Activated CD4-positive, alpha-beta T cell treated with anti-CD3 and anti-CD28 coated beads, Interleukin-2, amount 50 U/mL, for 16 hours (primary cell): Measurements from ENCODE around the gene CRTC1.
"Not testable (repeated sequence)": the region's sequence is repeated elsewhere in the genome, so short reads cannot be mapped to it uniquely, and the experiment has no call there.

Source experiments
- DNase-seq: peaks from one replicate; pipeline ENCODE4 v3.0.0-alpha.2; 2020

Gene CRTC1

DNA sequence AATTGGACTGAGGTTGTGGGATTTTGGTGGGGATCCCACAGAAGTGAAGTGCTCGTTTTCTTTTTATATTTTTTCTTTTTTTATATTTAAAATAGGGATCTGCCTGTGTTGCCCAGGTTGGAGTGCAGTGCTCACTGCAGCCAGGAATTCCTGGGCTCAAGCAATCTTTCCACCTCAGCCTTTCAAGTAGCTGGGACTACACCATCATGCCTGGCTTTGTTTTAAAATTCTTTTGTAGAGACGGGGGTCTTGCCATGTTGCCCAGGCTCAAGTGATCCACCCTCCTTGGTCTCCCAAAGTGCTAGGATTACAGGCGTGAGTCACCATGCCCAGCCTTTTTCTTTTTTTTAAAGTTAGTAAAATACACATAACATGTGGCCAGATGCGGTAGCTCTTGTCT, 20.6 kb downstream of the CRTC1 start:
- no peak for DNase-seq

DNA sequence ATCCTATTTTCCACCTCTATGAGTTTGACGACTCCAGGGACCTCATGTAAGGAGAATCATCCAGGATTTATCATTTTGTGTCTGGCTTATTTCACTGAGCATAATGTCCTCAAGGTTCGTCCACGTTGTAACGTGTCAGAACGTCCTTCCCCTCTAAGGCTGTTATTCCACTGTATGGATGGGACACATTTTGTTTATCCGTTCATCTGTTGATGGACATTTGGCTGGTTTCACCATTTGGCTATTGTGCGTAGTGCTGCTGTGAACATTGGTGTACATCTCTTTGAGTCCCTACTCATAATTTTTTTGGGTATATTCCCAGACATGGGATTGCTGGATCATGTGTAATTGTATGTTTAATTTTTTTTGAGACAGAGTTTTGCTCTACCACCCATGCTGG, 21.5 kb downstream of the CRTC1 start:
- DNase-seq: no peak

DNA sequence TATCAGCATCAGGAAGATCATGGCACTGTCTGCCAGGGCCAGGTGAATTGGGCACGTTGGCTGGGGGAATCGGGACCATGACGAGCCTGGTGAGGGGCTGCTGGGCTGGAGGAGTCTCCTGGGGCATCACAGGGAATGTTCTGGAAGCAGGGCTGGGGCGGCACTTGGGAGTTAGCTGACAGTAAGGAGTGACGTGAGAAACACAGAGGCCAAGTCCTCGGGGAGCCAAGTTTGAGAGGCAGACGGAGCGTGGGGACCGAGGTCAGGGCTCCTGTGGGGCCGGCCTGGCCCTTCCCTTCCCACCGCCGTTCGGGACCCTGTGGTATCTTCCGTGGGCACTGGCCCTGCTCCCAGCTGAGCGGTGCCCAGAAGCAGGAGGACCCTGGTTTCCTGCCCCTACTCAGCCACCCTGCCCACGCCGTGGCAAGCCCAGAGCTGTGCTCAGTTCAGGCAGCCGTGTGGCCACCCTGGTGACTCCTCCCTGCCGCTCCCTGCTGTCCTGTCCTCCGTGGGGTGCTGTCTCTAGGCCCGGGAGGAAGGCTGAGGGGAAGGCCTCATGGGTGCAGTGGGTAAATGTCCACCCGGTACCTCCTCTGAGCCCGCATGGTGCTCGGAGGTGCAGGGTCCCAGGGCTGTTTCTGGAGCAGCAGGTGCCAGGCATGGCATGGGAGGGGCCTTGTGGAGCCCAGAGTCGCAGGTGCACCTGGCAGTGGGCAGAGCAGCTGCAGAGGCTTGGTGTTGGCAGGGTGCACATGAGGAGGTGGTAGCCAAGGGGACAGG, 25.2 kb downstream of the CRTC1 start:
- DNase-seq: no peak

DNA sequence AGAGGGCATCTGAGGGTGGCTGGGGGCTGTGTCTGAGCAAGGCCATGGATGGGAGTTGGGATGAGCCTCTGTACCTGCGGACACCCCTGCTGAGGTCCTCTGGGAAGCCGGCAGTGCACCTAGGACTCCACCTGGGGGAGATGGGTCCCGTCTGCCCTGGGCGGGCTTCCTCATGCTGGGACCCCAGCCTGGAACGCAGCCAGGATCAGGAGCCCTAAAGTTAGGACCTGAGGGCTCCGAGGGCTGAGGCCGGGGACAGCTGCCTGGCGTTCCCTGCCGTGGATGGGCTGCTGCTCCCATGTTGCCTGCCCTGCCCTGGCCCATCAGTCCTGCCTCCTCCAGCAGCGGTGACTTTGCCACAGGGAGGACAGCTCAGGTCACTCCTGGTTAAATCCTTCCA, 26.1 kb downstream of the CRTC1 start:
- DNase-seq: no peak

DNA sequence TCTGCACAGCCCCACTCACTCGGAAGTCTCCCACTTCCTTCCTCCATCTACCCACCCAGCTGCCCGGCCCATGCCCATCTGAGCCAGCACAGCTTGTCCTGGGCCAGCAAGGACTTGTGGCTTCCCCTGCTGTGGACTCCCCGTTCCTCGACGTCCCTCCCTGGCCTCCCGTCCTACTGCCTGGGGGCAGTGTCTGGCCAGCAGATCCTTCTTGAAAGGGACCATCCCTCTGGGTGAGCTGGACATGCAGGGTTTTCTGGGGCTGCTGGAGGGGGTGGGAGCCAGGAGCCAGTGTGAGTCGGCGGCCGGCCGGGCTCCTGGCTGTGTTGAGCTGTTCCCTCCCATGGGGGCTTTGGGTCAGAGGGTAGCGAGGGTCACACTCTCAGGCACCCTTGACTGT, 26.7 kb downstream of the CRTC1 start:
- DNase-seq: no peak

DNA sequence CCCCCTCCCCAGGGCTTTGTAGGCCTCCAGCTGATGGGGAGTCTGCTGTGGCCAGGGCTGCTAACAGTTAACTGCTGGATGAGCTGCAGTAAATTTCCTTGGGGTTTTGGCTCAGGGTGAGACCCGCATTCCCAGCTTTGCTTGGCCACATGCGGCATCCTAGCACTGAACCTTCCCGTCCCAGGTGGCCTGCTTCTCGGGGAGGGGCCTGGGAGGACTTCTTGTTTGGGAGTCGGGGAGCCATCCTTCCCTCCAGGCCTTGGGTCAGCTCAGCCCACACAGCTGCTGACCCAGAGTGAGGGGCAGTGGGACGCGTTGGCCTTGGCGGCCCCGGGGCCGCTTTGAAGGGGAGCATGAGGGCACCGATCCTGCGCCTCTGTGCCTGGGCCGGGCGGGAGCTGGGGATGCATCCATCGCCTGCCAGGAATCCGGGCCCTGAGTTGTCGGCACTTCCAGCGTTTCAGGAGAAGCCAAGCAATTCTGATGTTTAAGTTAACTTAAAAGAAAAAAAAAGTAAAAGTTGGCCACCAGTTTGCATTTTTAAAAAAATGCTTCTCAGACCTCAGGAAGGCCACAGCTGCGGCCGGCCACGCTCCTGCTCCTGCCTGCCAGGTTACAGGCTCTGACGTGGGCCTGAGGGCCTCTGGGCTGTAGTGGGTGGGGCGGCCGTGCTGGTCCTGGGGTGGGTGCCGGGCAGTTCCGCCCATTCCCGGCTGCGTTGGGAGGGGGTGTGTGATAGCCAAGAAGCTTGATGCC, 27.7 kb downstream of the CRTC1 start:
- no peak for DNase-seq

DNA sequence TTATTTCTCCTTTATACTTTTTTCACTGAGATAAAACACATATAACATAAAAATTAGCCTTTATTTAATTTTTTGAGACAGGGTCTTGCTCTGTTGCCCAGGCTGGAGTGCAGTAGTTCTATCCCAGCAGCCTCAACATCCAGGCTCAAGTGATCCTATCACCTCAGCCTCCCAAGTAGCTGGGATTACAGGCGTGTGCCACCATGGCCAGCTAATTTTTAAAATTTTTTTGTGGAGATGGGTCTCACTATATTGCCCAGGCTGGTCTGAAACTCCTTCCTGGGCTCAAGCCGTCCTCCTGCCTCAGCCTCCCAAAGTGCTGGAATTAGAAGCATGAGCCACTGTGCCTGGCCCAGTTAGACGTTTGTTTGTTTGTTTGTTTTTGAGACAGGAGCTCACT, 28.4 kb downstream of the CRTC1 start:
- no peak for DNase-seq

DNA sequence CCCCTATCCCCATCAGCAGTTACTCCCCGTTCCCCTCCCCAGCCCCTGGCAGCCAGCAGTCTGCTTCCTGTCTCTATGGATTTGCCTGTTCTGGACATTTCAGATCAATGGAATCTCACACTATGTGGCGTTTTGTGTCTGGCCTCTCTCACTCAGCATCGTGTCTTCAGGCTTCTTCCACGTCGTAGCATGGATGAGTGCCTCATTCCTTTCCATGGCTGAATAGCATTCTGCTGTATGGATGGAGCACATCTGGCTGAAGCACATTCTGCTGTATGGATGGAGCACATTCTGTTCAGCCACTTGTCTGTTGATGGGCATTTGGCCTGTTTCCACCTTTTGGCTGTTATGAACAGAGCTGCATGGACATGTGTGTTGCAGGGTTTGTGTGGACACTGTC, 29.5 kb downstream of the CRTC1 start:
- DNase-seq: no peak

DNA sequence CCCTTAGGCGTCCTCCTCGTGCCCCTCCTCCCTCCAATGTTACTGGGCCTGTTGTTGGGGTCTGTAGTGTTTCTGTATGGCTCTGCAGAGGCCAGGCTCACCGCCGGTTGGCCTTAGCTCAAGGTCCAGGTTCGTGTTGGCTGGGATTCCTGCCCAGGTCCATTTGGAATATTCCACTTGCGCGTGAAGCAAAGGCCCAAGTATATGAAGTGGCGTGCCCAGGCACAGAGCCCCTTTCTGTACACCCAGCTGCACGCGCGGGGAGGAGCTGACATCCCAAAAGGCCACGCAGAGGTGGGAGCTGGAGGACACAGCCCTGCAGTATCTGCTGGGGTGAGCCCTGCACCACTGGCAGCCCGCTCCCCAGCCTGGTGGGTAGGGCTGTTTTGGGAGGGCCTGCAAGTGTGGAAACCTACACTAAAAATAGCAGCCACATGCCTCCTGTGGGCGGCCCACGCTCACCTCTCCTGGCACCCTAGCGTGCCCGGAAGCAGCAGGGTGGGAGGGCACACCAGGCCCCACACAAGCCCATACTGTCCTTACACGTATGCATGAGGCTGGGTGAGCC, 30.2 kb downstream of the CRTC1 start:
- no peak for DNase-seq

DNA sequence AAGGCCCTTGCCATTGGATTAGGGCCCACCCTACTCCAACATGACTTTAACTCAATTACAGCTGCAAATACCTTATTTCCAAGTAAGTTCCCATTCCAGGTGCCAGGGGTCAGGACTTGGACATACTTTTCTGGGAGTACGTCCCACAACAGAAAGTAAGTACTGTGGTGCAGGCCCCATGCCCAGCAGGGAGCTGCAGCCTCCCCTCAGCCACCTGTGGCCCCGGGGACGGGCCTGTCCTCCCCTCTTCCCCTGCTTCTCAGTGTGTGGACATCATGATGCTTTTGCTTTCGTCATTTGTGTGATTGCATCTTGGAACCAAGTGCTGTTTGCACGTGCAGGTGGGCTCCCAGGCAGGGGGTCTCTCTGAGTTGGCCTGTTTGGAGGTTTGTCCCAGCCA, 31.9 kb downstream of the CRTC1 start:
- DNase-seq: no peak

DNA sequence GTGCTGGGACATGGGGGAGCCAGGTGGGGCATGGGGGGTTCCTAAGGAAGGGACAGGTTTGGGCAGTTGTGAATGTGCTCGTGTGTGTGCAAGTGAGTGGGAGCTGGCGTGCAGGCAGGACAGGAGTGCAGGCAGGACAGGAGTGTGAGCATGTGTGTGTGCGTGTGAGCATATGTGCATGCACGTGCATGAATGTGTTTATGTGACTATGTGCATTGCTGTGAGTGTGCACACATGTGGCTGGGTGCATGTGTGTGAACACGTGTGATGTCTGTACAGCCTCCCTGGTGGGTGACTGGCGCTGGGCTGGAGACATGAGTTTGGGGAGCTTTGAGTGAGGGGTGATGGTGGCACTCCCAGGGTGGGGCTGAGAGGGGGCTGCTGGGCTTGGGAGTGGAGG, 33.4 kb downstream of the CRTC1 start:
- no peak for DNase-seq

DNA sequence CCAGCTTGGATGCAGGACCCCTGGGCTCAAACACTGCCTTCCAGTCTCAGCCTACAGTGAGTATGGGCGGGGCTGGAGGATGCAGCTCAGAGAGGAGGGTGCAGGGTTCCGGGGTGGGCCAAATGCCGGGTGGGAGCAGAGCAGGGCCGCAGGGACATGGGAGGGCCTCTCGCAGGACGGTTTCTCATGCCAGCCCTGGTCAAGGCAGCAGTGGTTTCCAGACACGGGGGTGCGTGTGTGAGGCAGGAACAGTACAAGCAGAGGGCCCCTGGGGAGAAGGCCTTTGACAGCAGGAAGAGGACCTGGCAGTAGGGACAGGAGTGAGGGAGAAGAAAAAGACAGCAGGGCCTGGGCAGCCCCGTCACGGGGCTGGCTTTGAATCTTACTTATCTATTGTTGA, 34.1 kb downstream of the CRTC1 start:
- DNase-seq: no peak

DNA sequence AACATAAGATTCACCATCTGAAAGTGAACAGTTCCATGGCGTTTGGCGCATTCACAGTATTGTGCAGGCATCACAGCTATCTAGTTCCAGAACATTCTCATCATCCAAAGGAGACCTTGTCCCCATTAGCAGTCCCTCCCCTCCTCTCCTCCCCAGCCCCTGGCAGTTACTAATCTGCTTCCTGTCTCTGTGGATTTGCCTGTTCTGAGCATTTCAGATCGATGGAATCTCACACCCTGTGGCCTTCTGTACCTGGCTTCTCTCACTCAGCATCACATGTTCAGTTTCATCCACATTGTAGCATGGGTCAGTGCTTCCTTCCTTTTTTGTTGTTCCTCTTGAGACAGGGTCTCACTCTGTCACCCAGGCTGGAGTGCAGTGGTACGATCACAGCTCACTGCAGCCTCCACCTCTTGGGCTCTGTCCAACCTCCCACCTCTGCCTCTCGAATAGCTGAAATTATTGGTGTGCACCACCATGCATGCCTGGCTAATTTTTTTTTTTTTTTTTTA, 34.6 kb downstream of the CRTC1 start:
- DNase-seq: no peak

DNA sequence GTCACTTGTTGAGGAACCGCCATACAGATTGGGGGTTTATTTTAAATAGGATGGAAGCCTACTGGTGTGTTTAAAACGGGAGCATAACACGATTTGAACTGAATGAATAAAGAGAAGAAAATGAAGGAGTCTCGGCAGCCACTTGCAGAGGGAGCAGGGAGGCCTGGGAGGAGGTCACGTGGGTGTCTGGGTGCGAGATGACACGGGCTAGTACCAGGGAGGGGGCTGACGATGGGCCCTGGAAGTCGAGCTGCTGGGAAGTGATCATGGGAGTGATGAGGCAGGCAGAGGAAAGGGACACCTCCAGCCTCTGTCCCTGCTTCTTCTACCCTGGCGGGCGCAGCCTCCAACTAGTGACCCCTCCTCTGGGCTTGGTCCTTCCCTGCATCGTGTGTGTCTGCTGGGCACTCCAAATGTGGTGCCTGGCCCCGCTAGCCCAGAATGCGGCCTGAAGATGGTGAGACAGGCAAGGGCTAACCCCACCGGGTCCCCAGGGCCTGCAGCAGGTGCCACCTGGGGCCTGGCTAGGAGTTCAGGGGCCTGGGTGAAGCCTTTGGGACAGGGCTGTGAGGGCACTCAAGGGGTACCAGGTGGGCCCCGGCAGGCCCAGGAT, 35.5 kb downstream of the CRTC1 start:
- no peak for DNase-seq

DNA sequence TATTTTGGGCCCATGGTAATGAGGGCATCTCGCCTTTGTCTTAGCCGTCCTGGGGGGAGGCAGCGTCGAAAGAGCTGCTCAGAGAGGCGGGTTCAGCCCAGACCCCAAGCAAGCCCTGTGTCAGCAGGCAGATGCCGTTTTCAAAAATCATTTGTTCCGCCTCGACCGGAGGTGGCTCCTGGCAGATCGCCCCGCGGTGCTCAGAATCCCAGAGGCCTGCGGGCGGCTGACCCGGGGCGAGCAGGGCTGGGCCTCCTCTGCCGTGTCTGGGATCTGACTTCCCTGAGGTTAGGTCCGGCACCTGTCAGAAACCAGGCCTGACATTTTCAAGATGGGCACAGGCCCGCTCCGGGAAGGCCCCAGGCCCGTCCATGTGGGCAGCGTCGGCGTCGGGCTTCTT, 36.1 kb downstream of the CRTC1 start:
- DNase-seq: no peak

DNA sequence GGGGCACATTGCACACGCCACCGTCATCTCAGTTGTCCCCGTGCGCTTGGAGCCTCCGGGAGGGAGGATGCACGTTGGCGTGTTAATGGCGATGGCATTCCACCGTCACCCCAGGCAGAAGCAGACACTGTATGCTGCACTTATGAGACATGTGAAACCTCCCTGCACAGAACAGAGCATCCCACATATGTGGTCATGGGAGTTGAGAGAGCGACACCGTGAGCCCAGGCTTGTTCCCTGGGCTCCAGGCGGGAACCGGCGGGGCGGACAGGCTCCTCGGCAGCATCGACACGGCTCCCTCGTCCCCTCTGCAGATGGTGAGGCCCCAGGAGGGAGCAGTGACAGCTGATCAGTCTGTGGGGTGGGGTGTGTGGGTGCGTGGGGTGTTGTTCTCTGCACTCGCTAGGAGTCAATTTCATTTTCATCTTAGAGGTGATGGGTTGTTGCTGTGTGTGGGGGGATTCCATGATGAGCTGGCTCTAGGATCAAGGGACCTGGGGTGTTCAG, 40.4 kb downstream of the CRTC1 start:
- no peak for DNase-seq

DNA sequence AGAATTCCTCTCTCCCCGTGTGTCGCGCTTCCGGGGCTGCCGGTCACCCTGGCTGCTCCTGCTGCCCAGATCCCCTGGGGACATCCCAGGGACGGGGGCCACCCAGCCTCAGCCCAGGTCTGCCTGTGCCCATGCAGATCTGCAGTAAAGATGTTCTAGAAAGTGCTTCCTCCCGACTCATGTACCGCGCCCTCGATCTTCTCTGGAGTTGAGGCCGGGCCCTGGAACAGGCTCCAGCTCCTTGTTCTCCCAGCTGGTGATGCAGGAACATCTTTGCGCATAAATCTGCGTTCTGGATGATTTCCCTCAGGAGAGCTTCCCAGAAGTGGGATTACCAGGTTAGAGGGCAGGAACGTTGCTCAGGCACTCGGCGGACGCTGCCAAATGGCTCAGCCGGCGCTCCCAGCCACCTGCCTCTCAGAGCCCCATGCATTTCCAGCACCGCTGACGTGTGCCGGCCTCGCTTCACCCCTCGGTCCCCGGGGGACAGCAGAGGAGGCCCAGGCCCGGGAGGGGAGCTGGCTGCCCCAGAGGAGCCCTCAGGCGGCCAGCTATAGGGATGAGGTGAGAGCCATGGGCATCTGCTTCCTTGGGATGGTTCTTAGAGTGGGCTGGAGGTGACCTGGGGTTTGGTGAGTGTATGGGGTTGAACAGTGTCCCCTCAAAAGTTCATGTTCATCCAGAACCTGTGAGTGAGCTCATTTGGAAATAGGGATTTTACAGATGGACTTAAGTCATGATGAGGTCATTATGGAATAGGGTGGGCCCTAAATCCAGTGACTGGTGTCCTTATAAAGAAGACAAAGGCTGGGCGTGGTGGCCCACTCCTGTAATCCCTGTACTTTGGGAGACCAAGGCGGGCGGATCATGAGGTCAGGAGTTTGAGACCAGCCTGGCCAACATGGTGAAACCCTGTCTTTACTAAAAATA, 42.6 kb downstream of the CRTC1 start:
- DNase-seq: no peak

DNA sequence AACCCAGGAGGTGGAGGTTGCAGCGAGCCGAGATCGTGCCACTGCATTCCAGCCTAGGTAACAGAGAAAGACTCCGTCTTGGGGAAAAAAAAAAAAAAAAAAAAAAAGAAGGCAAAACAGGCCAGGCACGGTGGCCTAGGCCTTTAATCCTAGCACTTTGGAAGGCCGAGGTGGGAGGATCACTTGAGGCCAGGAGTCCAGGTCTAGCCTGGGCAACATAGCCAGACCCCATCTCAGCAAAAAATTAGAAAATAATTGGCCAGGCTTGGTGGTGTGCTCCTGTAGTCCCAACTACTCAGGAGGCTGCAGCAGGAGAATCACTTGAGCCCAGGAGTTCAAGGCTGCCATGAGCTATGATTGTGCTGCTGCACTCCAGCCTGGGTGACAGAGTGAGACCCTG, 43.4 kb downstream of the CRTC1 start:
- no peak for DNase-seq

DNA sequence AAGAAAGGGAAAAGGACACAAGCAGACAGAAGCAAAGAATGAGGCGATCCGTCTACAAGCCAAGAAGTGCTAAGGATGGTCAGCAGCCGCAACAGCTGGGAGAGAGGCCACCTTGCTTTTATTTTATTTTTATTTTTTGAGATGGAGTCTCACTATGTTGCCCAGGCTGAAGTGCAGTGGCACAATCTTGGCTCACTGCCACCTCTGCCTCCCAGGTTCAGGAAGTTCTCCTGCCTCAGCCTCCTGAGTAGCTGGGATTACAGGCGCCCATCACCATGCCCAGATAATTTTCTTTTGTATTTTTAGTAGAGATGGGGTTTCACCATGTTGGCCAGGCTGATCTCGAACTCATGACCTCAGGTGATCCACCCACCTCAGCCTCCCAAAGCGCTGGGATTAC, 44.1 kb downstream of the CRTC1 start:
- not testable (repeated sequence) for DNase-seq

DNA sequence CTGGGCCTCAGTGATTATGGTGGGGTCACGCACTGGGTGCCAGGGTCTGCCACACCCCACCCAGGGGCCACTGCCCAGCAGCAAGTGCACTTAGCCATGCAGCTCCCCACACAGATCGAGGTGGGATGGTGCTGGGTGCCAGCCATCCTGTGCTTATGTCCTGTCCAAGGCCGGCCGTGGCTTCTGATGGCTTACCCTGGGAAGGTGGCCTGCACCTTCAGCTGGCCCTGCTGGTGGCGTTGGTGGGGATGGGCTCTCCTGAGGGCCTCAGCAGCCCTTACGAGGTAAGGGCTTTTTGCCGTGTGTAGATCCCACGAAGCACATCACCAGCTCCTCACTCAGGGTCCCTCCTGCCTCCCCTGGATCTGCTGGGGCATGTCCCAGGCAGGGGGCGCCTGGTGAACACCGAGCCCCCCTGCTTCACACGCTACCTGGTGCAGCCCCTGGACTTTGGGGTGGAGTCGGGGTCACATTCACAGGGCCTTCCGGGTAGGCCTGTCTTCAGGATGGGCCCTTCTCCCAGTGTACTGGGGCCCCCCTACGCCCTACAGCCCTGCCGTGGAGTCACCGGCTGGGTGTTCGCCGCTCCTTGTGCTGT, 46.6 kb downstream of the CRTC1 start:
- DNase-seq: no peak

DNA sequence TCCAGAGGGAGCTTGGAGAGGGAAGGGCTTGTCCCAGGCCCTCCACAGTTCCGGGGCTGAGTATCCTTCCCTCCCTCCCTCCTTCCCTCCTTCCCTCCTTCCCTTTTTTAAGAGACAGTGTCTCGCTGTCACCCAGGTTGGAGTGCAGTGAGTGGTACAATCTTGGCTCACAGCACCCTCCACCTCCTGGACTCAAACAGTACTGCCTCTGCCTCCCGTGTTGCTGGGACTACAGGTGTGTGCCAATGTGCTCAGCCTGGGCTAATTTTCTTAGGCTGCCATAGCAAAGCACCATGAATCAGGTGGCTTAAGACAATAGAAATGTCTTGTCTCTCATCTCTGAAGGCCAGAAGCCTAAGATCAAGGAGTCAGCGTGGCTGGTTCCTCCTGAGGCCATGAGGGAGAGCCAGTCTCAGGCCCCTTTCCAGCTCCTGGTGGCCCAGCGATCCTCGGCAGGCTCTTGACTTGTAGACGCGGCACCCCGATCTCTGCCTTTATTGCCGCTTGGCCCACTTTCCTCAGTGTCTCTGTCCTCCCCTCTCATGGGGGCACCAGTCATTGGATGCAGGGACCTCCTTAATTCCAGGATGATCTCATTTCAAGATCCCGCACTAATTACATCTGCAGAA, 47.5 kb downstream of the CRTC1 start:
- DNase-seq: no peak
